Panc1 (cell line): ENCODE measurements around the gene ADCYAP1R1. TPM values are rescaled to one million over a fixed set of nuclear protein-coding genes. Genes with fewer than 3 reads are reported as not detected.

ENCODE experiments used
- ATAC-seq: fragments of 200-7000 bp; cut with Tn5 transposase; 2 replicates; pipeline ENCODE4 v1.9.1; 2020; ENCODE audit warnings: mild to moderate bottlenecking, moderate library complexity
- BruUV-seq: library from RNA; stranded (reverse); fragments of 400-500 nt; replicated peaks from 2 replicates; lab custom pipeline; 2021; lab: Mats Ljungman, UMichigan
- CTCF ChIA-PET: fragments of 300-600 bp; sonication (Branson Sonifier 250); formaldehyde crosslinking; loops from one replicate; lab custom pipeline; 2022; ENCODE audit warnings: antibody characterized with exemption; lab: Charles Lee
- POLR2A ChIA-PET: fragments of 300-600 bp; sonication (Branson Sonifier 250); formaldehyde crosslinking; loops from one replicate; lab custom pipeline; 2022; ENCODE audit warnings: antibody characterized with exemption; lab: Charles Lee
- DNase-seq: peaks from one replicate; pipeline ENCODE4 v3.0.0-alpha.2; 2010; ENCODE audit warnings: low read depth, low spot score
- H3K27ac ChIP-seq: 2 replicates; pipeline ENCODE4 v1.5.1; 2011; ENCODE audit warnings: mild to moderate bottlenecking, low read length, inconsistent platforms
- H3K27me3 ChIP-seq: fragments of 200-500 bp; sonication (Bioruptor generic); 2 replicates; pipeline ENCODE4 v1.6.0; 2014; ENCODE audit warnings: low read length, inconsistent platforms; ENCODE audit not compliant: control insufficient read depth, insufficient read depth
- H3K36me3 ChIP-seq: fragments of 200-500 bp; sonication (Bioruptor generic); 2 replicates; pipeline ENCODE4 v1.5.1; 2014; ENCODE audit warnings: inconsistent platforms, mild to moderate bottlenecking, low read length, moderate library complexity; ENCODE audit not compliant: control insufficient read depth, insufficient read depth
- H3K4me1 ChIP-seq: 2 replicates; pipeline ENCODE4 v1.5.1; 2011; ENCODE audit warnings: inconsistent platforms, mild to moderate bottlenecking, low read length, moderate library complexity; ENCODE audit not compliant: control insufficient read depth, insufficient read depth
- H3K4me3 ChIP-seq, 2 experiments: 2 replicates each; pipeline ENCODE4 v1.5.1; 2011 to 2012; ENCODE audit warnings: low read depth in 2 of 2, low read length in 2 of 2, mild to moderate bottlenecking in 2 of 2, inconsistent platforms in 1 of 2, moderate library complexity in 1 of 2
- H3K9me3 ChIP-seq: fragments of 200-500 bp; sonication (Bioruptor generic); 2 replicates; pipeline ENCODE4 v1.5.1; 2014; ENCODE audit warnings: low read depth, mild to moderate bottlenecking, inconsistent platforms, low read length, moderate library complexity; ENCODE audit not compliant: control insufficient read depth, insufficient read depth
- CTCF ChIP-seq: fragments of 450-650 bp; IDR thresholded peaks from 2 replicates; pipeline ENCODE4 v1.5.1; 2017; ENCODE audit warnings: mild to moderate bottlenecking
- POLR2AphosphoS5 ChIP-seq: IDR thresholded peaks from 2 replicates; pipeline ENCODE4 v1.6.1; 2012; ENCODE audit warnings: mild to moderate bottlenecking, low read depth, low read length, moderate library complexity
- REST ChIP-seq, 2 experiments: IDR thresholded peaks; 2 replicates each; pipeline ENCODE4 v1.6.1; 2011 to 2012; ENCODE audit warnings: low read depth in 2 of 2, control low read depth in 1 of 2, low read length in 1 of 2, mild to moderate bottlenecking in 1 of 2, moderate library complexity in 1 of 2; ENCODE audit not compliant: insufficient read depth in 1 of 2
- SIN3A ChIP-seq: IDR thresholded peaks from 2 replicates; pipeline ENCODE4 v1.6.1; 2012; ENCODE audit warnings: low read depth, mild to moderate bottlenecking, low read length, moderate library complexity, borderline replicate concordance; ENCODE audit not compliant: insufficient read depth
- TCF7L2 ChIP-seq: IDR thresholded peaks from 2 replicates; pipeline ENCODE4 v1.6.1; 2011; ENCODE audit warnings: mild to moderate bottlenecking, low read depth, low read length, inconsistent platforms
- in situ Hi-C: cut with HindIII; loops from 2 replicates; pipeline ENCODE4 v1.10.0; 2016; ENCODE audit warnings: low sequenced_read_pairs, low pct_unique_long_range_greater_than_20kb
- intact Hi-C: fragments of 100-400 bp; cut with micrococcal nuclease; formaldehyde crosslinking; loops from one replicate; pipeline ENCODE4 v1.10.0; 2022; ENCODE audit not compliant: unreplicated experiment
- total RNA-seq: library from RNA; stranded (reverse); gene quantifications from one replicate; pipeline ENCODE4 v1.2.1, GENCODE V29; 2021; ENCODE audit not compliant: unreplicated experiment

ADCYAP1R1 gene
- total RNA-seq, 1 experiment from 2014 or later, result not detected

DNA sequence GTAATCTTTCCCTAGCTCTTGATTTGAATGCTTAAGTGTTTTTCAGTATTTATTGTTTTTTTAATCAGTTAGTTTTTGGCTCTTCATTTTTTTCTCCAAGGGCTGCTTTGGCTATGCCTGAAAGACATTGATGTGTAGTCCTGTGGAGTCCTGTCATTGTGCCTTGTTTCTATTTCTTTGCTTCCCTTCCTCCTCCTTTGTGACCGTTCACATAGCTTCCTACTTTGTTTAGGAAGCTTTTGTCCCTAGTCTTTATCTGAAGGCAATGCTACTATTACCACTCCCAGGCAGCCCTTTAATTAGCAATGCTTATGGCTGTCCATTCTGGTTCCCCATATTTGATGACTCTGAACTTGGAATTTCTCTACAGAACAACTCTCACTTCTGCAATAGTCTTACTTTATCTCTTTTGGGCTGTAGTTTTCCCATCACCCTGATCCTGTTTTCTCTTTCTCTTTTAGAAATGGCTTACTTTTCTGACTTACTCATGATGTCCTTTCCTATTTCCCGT lies 39.9 kb downstream of the ADCYAP1R1 start:
- ChIA-PET CTCF (no interaction called here), POLR2A (no interaction called here)
- Histone ChIP-seq H3K27me3 (peaks cover 25% of the 10 kb centered on the region), H3K9me3 (no peaks in the 10 kb centered on the region), H3K36me3 (no peaks in the 10 kb centered on the region), H3K4me3 (no peak overlapping the region), H3K27ac (no peak overlapping the region), H3K4me1 (no peaks in the 10 kb centered on the region)
- no peak for TF ChIP-seq REST (IDR thresholded peaks at IDR 0.05; ENCODE audit: insufficient read depth in 1 of 2, low read depth in 2 of 2, low read length in 1 of 2)
- no peak for TF ChIP-seq CTCF
- no peak for TF ChIP-seq POLR2AphosphoS5
- TF ChIP-seq TCF7L2, result no peak
- no peak for TF ChIP-seq SIN3A
- no TSS peak for BruUV-seq
- DNase-seq (no peak), ATAC-seq (no peak)
- in situ Hi-C loops, result no loop called here
- intact Hi-C loops, result no loop called here

GRCh38 chr7:31092606-31093005 lies 40.5 kb downstream of the ADCYAP1R1 start:
- no TSS peak for BruUV-seq
- Histone ChIP-seq H3K36me3 (no peaks in the 10 kb centered on the region), H3K27ac (no peak overlapping the region), H3K27me3 (peaks cover 31% of the 10 kb centered on the region), H3K4me1 (no peaks in the 10 kb centered on the region), H3K4me3 (no peak overlapping the region), H3K9me3 (no peaks in the 10 kb centered on the region)
- in situ Hi-C loops (no loop called here), intact Hi-C loops (no loop called here)
- ChIA-PET CTCF (no interaction called here), POLR2A (no interaction called here)
- DNase-seq (no peak), ATAC-seq (no peak)
- TF ChIP-seq POLR2AphosphoS5 (no peak), REST (IDR thresholded peaks at IDR 0.05; ENCODE audit: insufficient read depth in 1 of 2, low read depth in 2 of 2, low read length in 1 of 2) (no peak), SIN3A (no peak), CTCF (no peak), TCF7L2 (no peak)
